Measurements from ENCODE around the gene HOXA11. TPM values are rescaled to one million over a fixed set of nuclear protein-coding genes. Genes with fewer than 3 reads are reported as not detected.
A peak's percentile ranks its signal among the peaks of the same experiment; 100 is the strongest.

Gene HOXA11
- total RNA-seq, 1 donor from 2014 or later = 9.8 TPM

- TF ChIP-seq CTCF (IDR thresholded peaks at IDR 0.05) (no peak), POLR2A (IDR thresholded peaks at IDR 0.05) (peak in 1 of 2 donors; percentile 61), POLR2AphosphoS5 (IDR thresholded peaks at IDR 0.05; ENCODE audit: insufficient read depth in 1 of 2, low read depth in 1 of 2) (peak; percentile 66 to 96)
- peak overlapping the region; percentile 99 for H3K27ac ChIP-seq
- intact Hi-C loops (cut with DNase I) = no loop called here
- H3K4me1 ChIP-seq = peaks cover 54% of the 10 kb centered on the region
- DNase-seq (ENCODE audit: extremely low spot score in 2 of 2) = no peak
- no peaks in the 10 kb centered on the region for H3K36me3 ChIP-seq
- H3K27me3 ChIP-seq = no peaks in the 10 kb centered on the region
- peak overlapping the region; percentile 56 to 64 for H3K4me3 ChIP-seq
- H3K9me3 ChIP-seq = no peaks in the 10 kb centered on the region
Measured at GRCh38 chr7:27172823-27173510, 12.1 kb downstream of the HOXA11 start.

DNA sequence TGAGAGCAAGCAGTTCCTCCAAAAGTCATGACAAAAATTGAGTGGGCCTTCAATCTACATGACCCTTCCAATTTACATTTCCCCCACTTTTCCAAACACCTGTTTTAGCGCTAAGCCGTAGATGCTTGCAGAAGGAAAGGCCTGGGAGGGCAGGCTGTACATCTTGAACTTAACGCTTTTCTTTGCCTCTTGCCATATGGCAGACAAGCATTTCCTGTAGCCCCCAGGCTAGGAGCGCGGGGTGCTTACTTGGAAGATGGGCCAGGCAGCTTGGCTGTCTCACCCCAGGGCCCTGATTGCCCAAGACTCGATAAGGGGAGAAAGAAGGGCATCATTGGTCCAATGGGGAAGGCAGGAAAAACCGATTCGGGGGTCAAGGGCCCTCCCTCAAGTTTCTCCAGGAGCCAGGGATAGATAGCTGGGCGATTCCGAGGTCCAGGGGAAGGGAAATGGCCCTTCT lies 12.7 kb downstream of the HOXA11 start:
- H3K4me1 ChIP-seq = peaks cover 57% of the 10 kb centered on the region
- no peak for DNase-seq (ENCODE audit: extremely low spot score in 2 of 2)
- intact Hi-C loops (cut with DNase I) = no loop called here
- H3K4me3 ChIP-seq = peak overlapping the region; percentile 56 to 64
- no peaks in the 10 kb centered on the region for H3K27me3 ChIP-seq
- TF ChIP-seq CTCF (IDR thresholded peaks at IDR 0.05) (no peak), POLR2A (IDR thresholded peaks at IDR 0.05) (no peak), POLR2AphosphoS5 (IDR thresholded peaks at IDR 0.05; ENCODE audit: insufficient read depth in 1 of 2, low read depth in 1 of 2) (no peak)
- no peaks in the 10 kb centered on the region for H3K9me3 ChIP-seq
- H3K27ac ChIP-seq = peak overlapping the region; percentile 99
- no peaks in the 10 kb centered on the region for H3K36me3 ChIP-seq

- Histone ChIP-seq H3K27ac (peak overlapping the region; percentile 99), H3K9me3 (no peaks in the 10 kb centered on the region), H3K4me1 (peaks cover 55% of the 10 kb centered on the region), H3K36me3 (no peaks in the 10 kb centered on the region), H3K27me3 (no peaks in the 10 kb centered on the region), H3K4me3 (peak overlapping the region; percentile 56 to 64)
- no peak for DNase-seq (ENCODE audit: extremely low spot score in 2 of 2)
- TF ChIP-seq POLR2A (IDR thresholded peaks at IDR 0.05) = no peak
- TF ChIP-seq CTCF (IDR thresholded peaks at IDR 0.05) = peak in 1 of 3 experiments; percentile 6
- peak in 1 of 2 donors; percentile 14 for TF ChIP-seq POLR2AphosphoS5 (IDR thresholded peaks at IDR 0.05; ENCODE audit: insufficient read depth in 1 of 2, low read depth in 1 of 2)
- intact Hi-C loops (cut with DNase I) = no loop called here
Measured at GRCh38 chr7:27171637-27172314, 13.3 kb downstream of the HOXA11 start.

DNA sequence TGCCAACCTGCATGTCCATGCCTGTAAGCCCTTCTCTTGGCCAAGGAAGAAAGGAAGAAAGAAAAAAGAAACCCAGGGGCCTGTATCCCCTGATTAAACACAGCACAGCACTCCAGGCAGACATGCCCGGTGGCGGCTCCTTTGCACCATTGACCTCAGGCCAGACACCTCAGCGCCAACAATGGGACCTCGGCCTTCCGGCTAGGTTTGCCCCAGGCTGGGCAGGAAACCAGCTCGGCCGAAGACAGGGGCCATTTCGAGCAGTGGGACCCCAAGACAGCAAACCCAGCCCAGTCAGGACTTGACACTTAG lies 13.8 kb downstream of the HOXA11 start:
- peak overlapping the region; percentile 56 to 64 for H3K4me3 ChIP-seq
- peak overlapping the region; percentile 99 for H3K27ac ChIP-seq
- intact Hi-C loops (cut with DNase I) = no loop called here
- no peaks in the 10 kb centered on the region for H3K27me3 ChIP-seq
- no peak for DNase-seq (ENCODE audit: extremely low spot score in 2 of 2)
- TF ChIP-seq POLR2A (IDR thresholded peaks at IDR 0.05) (no peak), CTCF (IDR thresholded peaks at IDR 0.05) (no peak), POLR2AphosphoS5 (IDR thresholded peaks at IDR 0.05; ENCODE audit: insufficient read depth in 1 of 2, low read depth in 1 of 2) (peak in 1 of 2 donors; percentile 30)
- H3K4me1 ChIP-seq = peaks cover 55% of the 10 kb centered on the region
- no peaks in the 10 kb centered on the region for H3K9me3 ChIP-seq
- no peaks in the 10 kb centered on the region for H3K36me3 ChIP-seq

All from vagina (tissue), 2 donors.